T-helper 9 cell (primary cell): ENCODE measurements around the gene COG6.

Source experiments
- DNase-seq: peaks from one replicate; pipeline ENCODE4 v3.0.0-alpha.2; 2020
- total RNA-seq, 2 donors: gene quantifications; one replicate each; lab custom pipeline; 2026; lab: John Stamatoyannopoulos, UW

Gene COG6
- total RNA-seq: 20.5 to 32.8 reads per million in 2 donors

DNA sequence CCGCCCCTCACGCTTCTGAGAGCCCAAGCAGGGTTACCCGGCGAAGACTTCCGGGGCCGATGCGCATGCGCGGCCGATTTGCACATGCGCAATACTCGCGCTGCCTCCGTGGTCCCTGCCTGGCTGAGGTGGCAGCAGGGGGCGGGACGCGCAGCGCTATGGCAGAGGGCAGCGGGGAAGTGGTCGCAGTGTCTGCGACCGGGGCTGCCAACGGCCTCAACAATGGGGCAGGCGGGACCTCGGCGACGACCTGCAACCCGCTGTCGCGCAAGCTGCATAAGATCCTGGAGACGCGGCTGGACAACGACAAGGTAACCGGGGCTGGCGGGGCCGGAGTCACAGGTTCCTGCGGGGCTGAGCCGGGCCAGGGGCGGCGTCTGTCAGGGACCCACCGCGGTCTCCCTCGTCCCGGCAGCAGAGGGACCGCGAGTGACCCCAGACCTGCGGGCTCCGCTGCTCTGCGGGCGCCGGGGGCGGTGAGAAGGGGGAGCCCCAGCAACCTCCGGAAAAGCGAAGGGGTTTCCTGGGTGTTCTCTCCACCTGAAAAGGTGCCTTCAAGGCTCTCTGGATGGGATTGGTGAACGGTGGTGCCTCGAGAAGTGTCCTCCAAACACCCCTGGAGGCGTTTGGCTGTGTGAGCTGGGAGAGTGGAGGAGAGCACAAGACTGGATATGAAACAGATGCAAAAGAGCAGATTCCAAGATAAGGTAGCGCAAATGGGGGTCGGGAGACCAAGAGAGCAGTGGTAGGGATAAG, at the start of gene COG6:
Gene COG6 (plus strand): TSS at position 94 of the 756 bp plus-strand sequence. CDS start 65 bp downstream, at position 159.
- DNase-seq: peak; percentile 93

DNA sequence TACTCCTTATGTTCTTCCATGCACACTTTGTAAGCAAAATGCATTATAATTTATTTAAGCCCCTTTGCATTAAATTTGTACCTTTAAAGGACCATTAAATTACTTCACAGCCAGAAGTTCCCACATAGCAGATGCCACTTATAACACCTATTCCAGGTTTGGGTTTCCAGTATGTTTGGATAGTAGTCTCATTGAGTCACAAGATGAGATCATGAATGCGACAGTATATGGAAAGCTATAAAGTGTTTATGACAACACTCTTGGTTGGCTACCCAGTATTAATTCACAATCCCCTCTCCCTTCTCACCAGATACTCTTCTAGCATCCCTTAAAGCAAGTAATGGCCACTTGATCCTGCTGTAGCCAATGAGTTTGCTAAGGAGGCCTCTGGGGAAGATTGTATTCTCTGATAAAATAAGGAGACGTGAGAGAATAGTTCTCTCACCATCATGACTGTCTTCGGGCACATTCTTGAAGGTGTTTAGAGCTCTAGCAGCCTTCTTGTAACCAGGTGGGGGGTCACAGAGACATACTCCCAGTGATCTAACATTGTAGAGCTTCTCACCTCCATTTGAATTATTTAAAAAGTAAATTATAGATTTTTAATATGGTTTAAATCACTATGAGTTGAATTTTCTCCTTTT, 49.7 kb upstream of the COG6 start:
- no peak for DNase-seq

DNA sequence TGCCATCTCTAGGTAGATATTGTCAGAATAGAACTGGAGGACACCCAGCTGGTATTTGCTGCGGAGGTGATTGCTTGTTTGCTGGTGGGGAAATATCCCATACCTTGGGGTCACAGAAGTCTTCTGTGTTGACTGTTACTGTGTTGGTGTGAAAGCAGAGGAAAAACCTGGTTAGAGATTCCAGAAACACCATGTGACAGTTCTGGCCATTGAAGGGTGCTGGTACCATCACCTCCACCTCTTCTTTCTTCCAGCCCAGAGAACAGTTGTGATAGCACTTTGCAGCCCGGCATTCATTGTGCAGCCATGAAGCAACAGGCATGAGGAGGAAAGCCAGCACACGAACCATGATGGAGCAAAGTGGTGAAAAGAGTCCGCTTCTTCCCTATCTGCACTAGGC, 47.6 kb upstream of the COG6 start:
- no peak for DNase-seq

DNA sequence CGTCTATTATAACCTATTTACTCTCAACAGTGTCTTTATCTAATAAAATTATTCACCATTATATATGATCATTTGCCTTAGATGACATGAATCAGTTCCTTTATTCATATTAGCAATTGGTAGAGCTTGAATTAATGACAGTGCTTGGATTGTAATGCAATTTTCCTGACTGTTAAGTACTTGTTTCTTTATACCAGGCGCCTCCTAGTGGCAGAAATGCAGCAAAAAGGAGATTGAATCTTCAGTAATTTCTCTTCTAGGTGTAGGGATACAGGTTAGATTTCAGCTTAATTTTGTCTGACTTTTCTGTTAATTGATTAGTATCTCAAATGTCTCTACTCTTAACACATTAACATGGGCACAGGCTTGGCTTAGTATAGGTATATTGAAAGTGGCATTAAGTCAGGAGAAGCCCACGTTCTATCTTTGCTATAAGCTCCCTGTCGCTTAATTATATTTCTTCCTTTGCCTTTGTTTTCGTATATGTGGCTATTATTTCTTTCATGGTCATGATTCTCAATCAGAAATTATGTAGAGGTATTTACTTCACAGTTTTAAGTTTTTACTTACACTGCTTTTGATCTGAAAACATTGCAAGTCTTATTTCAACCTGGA, 43.3 kb upstream of the COG6 start:
- peak; percentile 54 for DNase-seq

DNA sequence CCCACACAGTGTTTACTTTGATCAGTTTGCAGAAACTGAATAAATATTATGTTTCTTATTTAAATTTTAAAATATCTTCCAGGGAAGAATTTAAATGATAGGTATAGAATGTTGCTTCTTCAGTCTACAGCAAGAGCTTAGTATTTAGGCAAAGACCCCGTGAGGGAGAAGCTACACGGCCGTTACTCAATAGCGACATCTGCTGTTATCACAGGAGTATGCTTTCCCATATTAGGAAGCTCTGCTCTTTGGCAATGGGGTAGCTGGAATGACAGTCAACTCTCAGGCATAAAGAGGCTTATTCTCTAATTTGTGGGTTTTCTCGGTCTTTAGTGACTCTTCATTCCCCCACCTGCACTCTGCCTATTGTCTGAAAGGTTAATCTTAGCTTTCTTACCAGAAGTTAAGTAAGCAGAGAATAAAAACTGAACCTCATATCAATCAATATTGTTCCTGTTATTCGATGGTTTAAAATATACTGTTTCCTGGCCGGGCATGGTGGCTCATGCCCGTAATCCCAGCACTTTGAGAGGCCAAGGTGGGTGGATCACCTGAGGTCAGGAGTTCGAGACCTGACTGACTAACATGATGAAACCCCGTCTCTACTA, 39.3 kb upstream of the COG6 start:
- no peak for DNase-seq

DNA sequence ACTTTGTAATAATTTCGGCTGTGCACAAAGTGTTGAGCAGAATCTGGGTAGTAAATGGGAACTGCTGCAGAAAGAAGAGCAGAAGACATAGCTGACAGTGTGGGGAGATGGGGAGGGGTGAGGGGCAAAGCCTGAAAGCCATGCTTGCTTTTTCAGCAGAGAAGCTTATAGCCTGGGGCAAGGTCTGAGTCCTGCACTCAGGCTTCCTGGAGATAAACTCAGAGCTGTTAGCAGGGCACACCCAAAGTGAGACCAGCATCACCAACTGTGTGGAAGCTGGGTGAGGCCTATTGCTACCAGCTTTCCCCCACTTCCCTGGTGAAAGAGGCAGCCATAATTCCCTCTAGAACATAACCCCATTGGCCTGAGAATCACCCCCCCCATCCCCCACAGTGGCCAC, 36.9 kb upstream of the COG6 start:
- DNase-seq: no peak

DNA sequence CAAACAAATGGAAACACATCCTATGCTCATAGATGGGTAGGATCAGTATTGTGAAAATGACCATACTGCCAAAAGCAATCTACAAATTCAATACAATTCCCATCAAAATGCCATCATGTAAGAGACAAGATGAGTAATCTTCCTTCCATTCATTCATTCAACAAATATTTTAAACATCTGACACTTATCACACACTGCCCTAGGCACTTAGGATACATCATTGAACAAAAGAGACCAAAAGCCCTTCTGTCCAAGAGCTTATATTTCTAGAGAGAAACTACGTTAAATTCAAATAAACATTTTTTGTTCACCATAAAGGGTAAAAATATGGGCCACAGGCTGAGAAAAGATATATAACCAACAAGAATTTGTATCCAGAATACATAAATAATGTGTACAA, 32.0 kb upstream of the COG6 start:
- no peak for DNase-seq

DNA sequence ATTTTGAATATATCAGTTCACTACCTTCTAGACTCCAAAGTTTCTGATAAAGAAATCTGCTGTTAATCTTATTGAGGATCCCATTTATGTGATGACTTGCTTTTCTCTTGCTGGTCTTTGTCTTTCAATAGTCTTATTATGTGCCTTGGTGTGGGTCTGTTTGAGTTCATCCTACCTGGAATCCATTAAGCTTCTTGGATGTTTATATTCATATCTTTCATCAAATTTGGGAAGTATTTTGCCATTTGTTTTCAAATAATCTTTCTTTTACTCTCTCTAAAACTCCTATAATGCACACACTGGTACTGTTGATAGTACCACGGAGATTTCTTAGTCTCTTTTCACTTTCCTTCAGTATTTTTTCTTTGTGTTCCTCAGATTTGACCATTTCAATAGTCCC, 24.2 kb upstream of the COG6 start:
- no peak for DNase-seq

DNA sequence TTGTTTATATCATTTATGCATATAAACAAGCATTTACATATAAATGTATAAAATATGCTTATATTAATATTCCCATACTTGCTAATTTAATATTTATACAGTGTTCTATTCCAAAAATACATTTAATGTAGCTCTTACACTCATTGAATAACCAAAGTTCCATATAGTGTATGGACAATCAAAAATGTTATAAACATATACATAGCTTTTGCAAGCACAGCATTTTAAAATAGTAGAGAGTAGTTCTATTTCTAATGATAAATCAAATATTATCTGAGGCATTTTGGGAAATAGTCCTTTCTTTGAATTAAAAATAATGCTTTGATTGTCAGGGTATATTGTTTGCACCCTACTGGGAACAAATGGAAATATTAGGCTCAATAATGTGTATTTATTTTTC, 22.5 kb upstream of the COG6 start:
- no peak for DNase-seq

DNA sequence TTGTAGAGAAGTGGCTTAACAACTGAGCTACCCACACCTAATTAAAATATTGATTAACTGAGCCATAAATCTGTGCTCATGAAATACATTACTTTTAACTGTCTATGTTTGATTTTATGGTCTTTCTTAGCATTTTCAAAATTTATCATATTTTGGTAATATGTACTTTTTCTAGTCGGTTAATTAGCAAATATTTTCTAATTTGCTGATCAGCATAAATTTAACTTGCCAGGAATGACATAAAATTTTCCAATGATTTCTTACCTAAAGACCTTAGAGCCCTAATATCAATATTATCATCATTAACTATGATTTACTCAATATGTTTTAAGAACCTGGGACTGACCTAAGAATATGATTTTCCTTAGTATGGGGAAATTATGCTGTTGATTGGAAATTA, 19.9 kb upstream of the COG6 start:
- no peak for DNase-seq

DNA sequence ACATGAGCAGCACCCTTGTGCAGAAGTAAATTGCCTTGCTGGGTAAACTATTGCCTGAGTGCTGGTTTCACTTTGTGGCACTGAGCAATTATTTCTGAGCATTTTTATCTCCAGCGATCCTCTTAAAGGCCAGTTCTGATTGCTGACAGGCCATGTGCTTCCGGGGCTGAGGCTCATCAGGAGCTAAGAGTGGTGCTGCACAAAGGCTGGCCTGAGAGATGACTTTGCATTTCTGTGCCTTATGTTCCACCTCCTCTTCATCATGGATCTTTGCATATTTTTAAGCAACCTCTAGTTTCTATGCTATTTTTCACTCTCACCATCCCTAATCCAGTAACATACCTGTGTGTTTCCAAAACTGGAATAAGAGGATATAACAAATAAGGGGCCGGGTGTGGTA, 17.6 kb upstream of the COG6 start:
- DNase-seq: no peak

DNA sequence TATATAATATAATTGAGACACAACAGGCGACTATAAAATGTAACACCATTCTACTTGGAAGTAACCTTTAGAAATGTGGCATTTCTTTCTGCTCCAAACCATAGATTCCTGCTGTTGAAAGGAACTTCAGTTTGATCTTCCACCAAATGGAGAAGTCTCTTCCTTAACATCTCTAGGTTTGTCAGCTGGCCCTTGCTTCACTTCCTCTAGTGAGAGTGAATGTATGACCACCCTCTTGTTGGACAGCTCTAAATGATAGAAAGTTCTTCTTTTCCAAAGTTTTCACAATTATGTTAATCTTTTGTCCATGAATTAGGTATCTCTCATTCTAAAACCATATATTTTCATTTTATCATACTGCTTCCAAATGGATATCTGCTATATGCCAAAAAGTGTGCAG, 13.8 kb upstream of the COG6 start:
- no peak for DNase-seq

DNA sequence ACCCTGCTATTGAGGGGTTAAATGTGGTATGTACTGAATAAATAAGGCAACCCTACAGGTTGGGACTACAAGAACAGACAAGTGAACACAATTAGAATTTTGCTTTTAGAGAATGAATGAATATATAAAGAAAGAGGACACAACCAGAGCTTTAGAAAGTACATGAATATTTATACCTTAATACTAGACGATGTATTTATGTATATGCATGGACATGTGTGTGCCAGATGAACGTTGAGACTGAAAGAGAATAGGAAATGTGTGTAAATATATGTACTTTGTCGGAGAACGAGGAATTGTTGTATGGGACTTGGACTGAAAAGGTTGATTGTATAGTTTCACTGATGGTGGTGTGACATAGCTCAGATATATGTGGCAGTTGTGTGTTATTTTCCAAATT, 9.3 kb upstream of the COG6 start:
- no peak for DNase-seq

DNA sequence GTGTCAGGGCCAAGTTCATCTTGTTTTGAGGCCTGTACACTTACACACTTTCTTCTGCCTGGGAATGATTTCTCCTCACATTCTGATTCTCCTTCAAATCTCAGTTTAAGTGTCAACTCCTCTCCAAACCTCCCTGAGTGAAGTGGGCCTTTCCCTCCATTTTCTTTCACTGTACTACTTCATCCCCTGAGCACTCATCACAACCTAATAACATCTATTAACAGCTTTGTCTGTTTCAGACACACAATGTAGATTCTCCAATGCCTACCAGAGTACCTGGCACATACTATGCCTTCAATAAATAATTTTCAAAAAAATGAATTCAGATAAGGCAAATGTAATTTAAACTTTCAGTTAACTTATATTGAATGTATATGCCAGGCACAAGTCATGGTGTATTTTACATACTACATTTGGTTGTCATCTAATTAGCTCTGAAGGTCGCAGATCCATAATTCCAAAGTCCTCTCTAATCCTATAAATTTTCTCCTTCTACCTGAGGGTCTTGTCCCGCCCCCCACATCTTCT, 357 bp upstream of the COG6 start:
- DNase-seq: no peak

DNA sequence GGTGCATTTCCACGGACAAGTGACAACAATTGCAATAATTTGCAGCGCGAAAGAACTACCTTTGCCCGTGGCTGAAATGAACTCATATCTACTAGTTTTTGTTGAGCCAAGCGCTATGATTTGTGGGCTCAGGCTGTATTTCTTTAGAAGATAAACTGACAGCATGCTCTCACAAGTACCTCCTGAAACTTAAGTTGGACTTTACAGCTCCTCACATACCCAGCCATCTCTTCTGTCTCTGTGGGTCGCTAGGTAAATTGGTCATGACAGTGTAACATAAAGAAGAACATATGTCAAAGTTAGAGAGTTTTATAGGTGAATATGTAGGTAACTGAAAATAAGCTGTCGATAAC, 839 bp downstream of the COG6 start:
- no peak for DNase-seq

DNA sequence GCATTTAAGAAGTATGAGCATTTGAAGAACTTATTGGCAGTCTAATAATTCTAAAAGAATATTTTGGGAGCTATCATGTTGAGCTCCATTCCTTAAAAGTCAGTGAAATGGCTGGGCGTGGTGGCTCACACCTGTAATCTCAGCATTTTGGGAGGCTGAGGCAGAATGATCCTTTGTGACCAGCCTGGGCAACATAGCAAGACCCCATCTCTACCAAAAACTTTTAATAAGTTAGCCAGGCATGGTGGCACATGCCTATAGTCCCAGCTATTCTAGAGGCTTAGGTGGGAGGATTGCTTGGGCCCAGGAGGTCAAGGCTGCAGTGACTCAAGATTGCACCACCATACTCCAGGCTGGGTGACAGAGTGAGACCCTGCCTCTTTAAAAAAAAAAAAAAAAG, 8.0 kb downstream of the COG6 start:
- DNase-seq: no peak

DNA sequence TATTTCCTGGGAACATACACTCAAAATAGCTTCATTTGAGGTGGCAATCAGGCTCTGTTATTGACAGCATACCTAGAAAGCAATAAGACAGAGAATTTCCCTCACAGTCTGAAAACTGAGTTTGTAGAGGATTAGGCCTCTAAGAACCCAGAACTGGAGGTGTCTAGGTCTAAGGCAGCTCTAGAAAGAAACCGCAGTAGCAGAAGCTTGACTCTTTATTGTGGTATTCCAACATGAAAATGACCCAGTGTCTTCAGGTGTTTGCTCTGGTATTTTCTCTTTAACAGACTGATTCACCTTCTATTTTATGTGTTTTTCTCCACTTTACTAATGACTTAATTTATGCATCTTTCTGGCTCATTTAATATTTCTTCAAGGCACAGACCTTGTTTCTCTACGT, 8.5 kb downstream of the COG6 start:
- no peak for DNase-seq

DNA sequence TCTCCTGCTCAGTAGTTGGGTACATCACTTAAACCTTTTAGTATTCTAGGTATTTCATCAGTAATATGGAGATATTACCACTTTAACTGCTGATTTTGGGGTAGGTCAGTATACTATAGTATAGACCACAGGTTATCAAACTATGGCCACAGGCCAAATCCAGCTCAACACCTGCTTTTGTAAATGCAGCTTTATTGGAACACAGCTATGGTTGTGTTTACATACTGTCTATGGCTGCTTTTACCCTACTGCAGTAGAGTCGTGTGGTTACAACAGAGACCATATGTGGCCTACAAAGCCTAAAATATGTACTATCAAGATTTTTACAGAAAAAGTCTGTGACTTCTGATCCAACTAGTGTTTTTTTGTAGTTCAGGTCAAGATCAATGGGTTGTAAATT, 10.3 kb downstream of the COG6 start:
- no peak for DNase-seq

DNA sequence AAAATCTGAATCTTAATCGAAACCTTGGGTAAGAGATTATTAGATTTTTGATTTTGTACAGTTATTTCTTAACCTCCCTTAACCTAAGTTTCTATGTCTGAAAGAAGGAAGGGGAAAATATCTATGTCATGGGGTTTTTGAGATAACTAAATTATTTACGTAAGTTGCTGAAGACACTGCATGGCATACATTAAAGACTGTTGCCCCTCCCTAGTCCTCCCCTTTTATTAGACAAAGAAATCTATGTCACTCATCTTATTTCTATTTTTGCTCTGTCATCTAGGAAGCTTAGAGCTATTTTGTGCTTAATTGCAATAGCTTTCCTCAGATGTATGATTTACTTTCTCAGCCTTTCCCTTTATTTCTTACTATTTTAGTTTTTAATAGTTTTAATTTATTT, 15.0 kb downstream of the COG6 start:
- DNase-seq: no peak

DNA sequence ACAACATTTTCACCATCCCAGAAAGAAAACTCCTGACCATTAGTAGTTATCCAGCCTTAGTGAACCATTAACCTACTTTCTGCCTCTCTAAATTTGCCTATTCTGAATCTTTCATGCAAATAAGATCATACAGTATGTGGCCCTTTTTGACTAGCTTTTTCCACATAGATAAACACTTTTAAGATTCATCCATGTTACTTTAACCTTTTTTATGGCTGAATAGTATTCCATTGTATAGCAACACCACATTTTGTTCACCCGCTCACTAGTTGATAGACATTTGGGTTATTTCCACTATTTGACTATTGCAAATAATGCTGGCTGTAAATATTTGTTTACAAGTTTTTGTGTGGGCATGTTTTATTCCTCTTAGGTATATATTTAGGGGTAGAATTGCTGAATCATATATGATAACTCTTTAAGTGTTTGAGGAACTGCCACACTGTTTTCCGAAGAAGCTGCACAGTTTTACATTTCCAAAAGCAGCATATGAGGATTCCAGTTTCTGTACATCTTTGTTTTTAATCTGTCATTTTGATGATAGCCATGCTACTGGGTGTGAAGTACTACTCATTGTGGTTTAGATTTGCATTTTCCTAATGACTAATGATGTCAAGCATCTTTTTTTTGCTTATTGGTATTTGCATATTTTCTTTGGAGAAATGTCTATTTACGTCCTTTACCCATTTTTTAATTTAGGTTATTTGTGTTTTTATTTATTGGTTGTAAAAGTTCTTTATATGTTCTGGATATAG, 17.1 kb downstream of the COG6 start:
- no peak for DNase-seq

DNA sequence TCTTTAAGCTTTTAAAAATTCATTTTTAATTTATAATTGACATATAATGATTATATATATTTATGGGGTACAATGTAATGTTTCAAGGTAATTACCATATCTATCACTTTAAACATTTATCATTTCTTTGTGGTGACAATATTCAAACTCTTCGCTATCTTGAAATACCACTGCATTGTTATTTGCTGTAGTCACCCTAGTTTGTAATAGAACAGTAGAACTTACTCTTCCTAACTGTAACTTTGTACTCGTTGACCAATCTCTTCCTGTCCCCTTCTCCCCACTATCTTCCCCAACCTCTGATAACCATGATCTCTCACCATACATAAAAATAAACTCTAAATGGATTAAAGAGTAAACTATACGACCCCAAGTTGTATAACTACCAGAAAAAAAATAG, 20.4 kb downstream of the COG6 start:
- DNase-seq: no peak

DNA sequence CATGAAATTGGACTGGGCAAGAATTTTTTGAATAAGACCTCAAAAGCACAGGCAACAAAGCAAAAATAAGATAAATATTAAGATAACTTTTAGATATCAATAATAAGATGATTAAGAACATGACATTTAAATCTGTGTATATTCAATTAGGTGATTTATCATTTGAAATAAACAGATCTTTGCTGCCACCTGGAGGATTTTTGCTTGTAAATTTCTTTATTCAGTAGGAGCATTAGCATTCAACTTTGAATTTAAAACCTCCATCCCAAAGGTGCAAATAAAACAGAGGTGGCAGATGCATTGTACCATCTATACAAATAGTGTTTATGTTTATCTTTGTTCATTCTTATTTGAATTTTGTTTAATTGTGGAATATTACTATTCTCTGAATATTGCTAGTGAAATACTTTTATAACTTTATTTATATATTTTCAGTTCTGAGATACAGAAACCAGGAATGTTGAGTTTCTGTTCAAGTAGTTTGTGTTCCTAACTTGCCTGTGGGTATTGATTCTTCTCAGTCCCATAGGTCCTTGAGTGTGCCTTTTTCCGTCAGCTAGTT, 20.9 kb downstream of the COG6 start:
- no peak for DNase-seq

DNA sequence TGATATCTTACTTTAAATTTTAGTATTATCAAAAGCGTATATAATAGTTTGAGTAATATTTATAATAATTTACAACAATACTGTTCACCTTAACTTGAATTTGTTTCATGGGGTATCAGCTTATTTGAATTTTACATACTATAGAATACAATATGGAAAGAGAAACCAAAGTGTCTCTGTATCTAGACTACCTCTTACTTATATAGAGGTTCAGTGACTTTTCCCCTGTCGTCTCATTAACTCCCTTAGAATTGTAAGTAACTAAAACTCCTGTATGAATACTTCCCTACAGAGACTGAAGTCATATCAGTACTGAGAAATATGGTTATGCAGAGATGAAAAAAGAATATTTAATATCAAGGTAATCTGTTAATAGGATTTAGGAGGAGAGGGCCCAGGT, 26.8 kb downstream of the COG6 start:
- DNase-seq: no peak
